HEK293T (cell line): ENCODE results near the gene STARD8.

ENCODE experiments used
- ARNT ChIP-seq: fragments of 450-650 bp; IDR thresholded peaks from 2 replicates; pipeline ENCODE4 v1.6.1; 2017; ENCODE audit warnings: mild to moderate bottlenecking
- BHLHE40 ChIP-seq: fragments of 450-650 bp; IDR thresholded peaks from 2 replicates; pipeline ENCODE4 v1.6.1; 2016; ENCODE audit warnings: mild to moderate bottlenecking, moderate library complexity, borderline replicate concordance
- ELF4 ChIP-seq: fragments of 450-650 bp; IDR thresholded peaks from 2 replicates; pipeline ENCODE4 v1.6.1; 2017; ENCODE audit warnings: antibody characterized with exemption
- FOXK2 ChIP-seq: fragments of 450-650 bp; IDR thresholded peaks from 2 replicates; pipeline ENCODE4 v1.6.1; 2016; ENCODE audit warnings: mild to moderate bottlenecking
- FOXM1 ChIP-seq: fragments of 450-650 bp; IDR thresholded peaks from 2 replicates; pipeline ENCODE4 v1.6.1; 2017; ENCODE audit warnings: mild to moderate bottlenecking, borderline replicate concordance
- HDGF ChIP-seq: fragments of 450-650 bp; IDR thresholded peaks from 2 replicates; pipeline ENCODE4 v1.6.1; 2017; ENCODE audit warnings: antibody characterized with exemption, borderline replicate concordance
- PKNOX1 ChIP-seq: fragments of 450-650 bp; IDR thresholded peaks from 2 replicates; pipeline ENCODE4 v1.6.1; 2016
- SP1 ChIP-seq: fragments of 450-650 bp; IDR thresholded peaks from 2 replicates; pipeline ENCODE4 v1.6.1; 2017
- TARDBP ChIP-seq: fragments of 450-650 bp; IDR thresholded peaks from 2 replicates; pipeline ENCODE4 v1.6.1; 2016
- ZNF384 ChIP-seq: fragments of 450-650 bp; IDR thresholded peaks from 2 replicates; pipeline ENCODE4 v1.6.1; 2016

DNA sequence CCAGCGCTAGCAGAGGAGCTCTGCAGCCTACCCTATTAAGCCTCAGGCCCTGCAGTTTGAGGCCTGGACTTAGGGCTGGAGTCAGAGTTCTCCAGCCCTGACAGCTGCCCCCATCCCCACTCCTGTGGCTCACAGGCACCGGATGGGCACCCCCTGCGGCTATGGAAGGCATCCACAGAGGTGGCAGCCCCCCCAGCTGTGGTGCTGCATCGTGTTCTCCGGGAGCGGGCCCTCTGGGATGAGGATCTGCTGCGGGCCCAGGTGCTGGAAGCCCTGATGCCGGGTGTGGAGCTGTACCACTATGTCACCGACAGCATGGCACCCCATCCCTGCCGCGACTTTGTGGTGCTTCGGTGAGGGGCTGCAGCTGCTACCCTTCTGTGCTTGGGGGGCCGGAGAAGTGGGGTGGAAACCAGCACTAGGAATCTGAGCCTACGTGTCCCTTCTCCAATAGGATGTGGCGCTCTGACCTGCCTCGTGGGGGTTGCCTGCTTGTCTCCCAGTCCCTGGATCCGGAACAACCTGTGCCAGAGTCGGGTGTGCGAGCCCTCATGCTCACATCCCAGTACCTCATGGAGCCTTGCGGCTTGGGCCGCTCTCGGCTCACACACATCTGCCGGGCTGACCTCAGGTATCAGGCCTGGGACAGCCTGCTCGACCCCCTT, 76.2 kb downstream of the STARD8 start:
- TF ChIP-seq SP1 (no peak), ELF4 (no peak), TARDBP (no peak), PKNOX1 (no peak), ZNF384 (no peak), FOXK2 (no peak), BHLHE40 (no peak), FOXM1 (no peak), ARNT (no peak), HDGF (no peak)
